GM04503 (cell line): Measurements from ENCODE around the gene RNASE2.
"Not testable (repeated sequence)": the region's sequence is repeated elsewhere in the genome, so short reads cannot be mapped to it uniquely, and the experiment has no call there.

ENCODE experiments used
- DNase-seq: peaks from one replicate; pipeline ENCODE4 v3.0.0-alpha.2; 2012; ENCODE audit warnings: low read depth

Gene RNASE2

GRCh38 chr14:20982646-20983369 lies 27.5 kb downstream of the RNASE2 start:
- no peak for DNase-seq

GRCh38 chr14:20985650-20986049 lies 30.4 kb downstream of the RNASE2 start:
- not testable (repeated sequence) for DNase-seq

GRCh38 chr14:20986811-20987210 lies 31.5 kb downstream of the RNASE2 start:
- DNase-seq = peak; percentile 93

- no peak for DNase-seq
Measured at GRCh38 chr14:20988717-20989470, 33.6 kb downstream of the RNASE2 start.

- no peak for DNase-seq
Measured at GRCh38 chr14:20989471-20989786, 34.1 kb downstream of the RNASE2 start.

- DNase-seq = peak; percentile 94
Measured at GRCh38 chr14:20989787-20990600, 34.7 kb downstream of the RNASE2 start, which contains the start of gene METTL17. Gene METTL17 (plus strand): TSS chr14:20989980. CDS start chr14:20990003, 23 bp downstream.

GRCh38 chr14:20996521-20996920 lies 41.2 kb downstream of the RNASE2 start:
- no peak for DNase-seq

- no peak for DNase-seq
Measured at GRCh38 chr14:20997115-20997514, 41.8 kb downstream of the RNASE2 start.

GRCh38 chr14:20997564-20997963 lies 42.3 kb downstream of the RNASE2 start:
- DNase-seq = no peak

GRCh38 chr14:20998139-20998538 lies 42.9 kb downstream of the RNASE2 start:
- no peak for DNase-seq

GRCh38 chr14:20998674-20999366 lies 43.5 kb downstream of the RNASE2 start, which contains the start of gene SLC39A2:
Gene SLC39A2 (plus strand): TSS chr14:20999293. CDS start chr14:20999447, 154 bp downstream.
- DNase-seq = peak; percentile 60

GRCh38 chr14:20999591-20999990 lies 44.3 kb downstream of the RNASE2 start:
- no peak for DNase-seq

- no peak for DNase-seq
Measured at GRCh38 chr14:21001218-21001617, 45.9 kb downstream of the RNASE2 start.

- no peak for DNase-seq
Measured at GRCh38 chr14:21003788-21004346, 48.6 kb downstream of the RNASE2 start.
